ENCODE results near the gene C6orf89.

Gene C6orf89

DNA sequence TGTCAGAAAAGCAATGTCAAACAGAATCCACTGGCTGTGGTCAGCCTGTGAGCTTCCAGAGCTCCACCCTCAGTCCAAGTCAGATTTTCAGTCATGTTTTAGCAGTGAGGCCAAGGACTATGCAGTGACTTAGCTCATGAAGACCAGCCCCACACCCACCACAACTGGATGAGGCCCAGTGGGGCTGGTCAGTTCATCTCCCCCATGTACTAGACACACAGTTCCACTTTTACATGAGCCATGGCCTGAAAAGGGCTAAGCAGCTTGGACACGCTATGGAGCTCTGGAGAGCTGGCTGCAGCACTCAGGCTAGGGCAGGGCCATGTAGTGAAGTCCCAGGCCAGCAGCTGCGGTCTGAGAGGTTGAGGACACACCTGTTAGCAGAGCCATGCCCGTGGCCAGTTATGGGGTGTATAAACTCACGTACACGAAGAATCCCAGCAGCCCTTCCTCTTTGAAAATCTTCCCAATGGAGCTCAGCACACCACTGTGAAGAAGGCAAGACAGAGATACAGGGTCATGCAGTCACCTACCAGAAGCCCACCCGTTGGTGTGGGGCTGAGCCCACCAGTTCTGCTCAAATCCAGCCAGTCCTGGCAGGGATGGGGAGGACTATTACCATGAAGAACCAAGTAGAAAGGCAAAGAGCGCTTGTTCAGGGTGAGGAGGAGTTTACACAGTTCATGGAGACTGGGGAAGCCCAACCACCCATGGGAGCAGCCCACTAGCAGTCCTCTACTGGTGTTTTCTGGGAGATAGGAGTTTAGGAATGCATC, 89.7 kb downstream of the C6orf89 start:
- Histone ChIP-seq H3K36me3 (peaks cover 62% of the 10 kb centered on the region), H3K27me3 (no peaks in the 10 kb centered on the region), H3K4me1 (no peaks in the 10 kb centered on the region), H3K9me3 (no peaks in the 10 kb centered on the region), H3K4me3 (ENCODE audit: low read depth, low read length) (no peak overlapping the region)
- no peak for DNase-seq
- TF ChIP-seq CTCF (IDR thresholded peaks at IDR 0.05; ENCODE audit: low read depth, low read length): no peak

- Histone ChIP-seq H3K9me3 (no peaks in the 10 kb centered on the region), H3K36me3 (peaks cover 58% of the 10 kb centered on the region), H3K27me3 (no peaks in the 10 kb centered on the region), H3K4me3 (ENCODE audit: low read depth, low read length) (no peak overlapping the region), H3K4me1 (no peaks in the 10 kb centered on the region)
- DNase-seq: no peak
- no peak for TF ChIP-seq CTCF (IDR thresholded peaks at IDR 0.05; ENCODE audit: low read depth, low read length)
Observed at GRCh38 chr6:36976007-36976264, 90.2 kb downstream of the C6orf89 start.

DNA sequence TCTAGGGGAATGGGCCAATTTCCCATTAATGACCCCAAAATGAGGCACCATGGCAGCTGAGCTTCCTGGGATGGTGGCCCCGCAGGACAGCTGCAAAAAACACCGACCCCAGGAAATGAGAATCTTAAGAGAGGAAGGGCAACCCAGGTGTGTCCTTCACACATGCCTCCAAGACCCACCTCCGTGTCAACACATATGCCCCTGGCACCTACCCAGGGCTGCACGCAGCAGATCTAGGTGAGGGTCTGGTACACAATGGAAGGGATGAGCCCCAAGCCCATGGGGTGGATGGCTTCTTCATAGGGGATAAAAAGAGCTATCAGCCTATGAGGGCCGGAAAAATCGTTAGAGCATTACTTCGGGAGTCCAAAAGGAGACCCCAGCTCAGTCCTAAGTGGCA, 90.8 kb downstream of the C6orf89 start:
- Histone ChIP-seq H3K9me3 (no peaks in the 10 kb centered on the region), H3K4me3 (ENCODE audit: low read depth, low read length) (no peak overlapping the region), H3K4me1 (no peaks in the 10 kb centered on the region), H3K27me3 (no peaks in the 10 kb centered on the region), H3K36me3 (peaks cover 58% of the 10 kb centered on the region)
- TF ChIP-seq CTCF (IDR thresholded peaks at IDR 0.05; ENCODE audit: low read depth, low read length): no peak
- DNase-seq: no peak

DNA sequence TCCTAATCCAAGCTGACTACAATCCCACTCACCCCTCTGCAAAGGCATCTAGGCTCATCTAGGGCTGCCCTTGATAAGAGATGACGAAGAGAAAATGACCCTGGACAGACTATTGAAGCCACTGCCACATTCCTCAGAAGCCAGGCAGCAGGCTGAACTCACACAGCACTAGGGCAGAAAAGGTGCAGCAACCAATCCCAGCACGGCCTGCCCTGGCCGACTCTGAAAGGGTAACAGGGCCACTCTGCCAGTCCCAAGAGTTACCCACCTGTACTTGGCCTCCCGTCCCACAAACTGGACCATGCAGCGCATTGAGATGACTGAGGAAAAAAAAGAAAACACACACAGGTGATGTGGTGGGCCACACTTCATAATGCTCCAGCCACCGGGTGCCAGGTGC, 91.2 kb downstream of the C6orf89 start:
- no peak for TF ChIP-seq CTCF (IDR thresholded peaks at IDR 0.05; ENCODE audit: low read depth, low read length)
- Histone ChIP-seq H3K9me3 (no peaks in the 10 kb centered on the region), H3K4me3 (ENCODE audit: low read depth, low read length) (no peak overlapping the region), H3K27me3 (no peaks in the 10 kb centered on the region), H3K36me3 (peaks cover 58% of the 10 kb centered on the region), H3K4me1 (no peaks in the 10 kb centered on the region)
- no peak for DNase-seq

- TF ChIP-seq CTCF (IDR thresholded peaks at IDR 0.05; ENCODE audit: low read depth, low read length): peak; percentile 73
- Histone ChIP-seq H3K36me3 (peaks cover 58% of the 10 kb centered on the region), H3K9me3 (no peaks in the 10 kb centered on the region), H3K4me1 (no peaks in the 10 kb centered on the region), H3K27me3 (no peaks in the 10 kb centered on the region), H3K4me3 (ENCODE audit: low read depth, low read length) (no peak overlapping the region)
- DNase-seq: peak; percentile 58
Observed at GRCh38 chr6:36977470-36977941, 91.8 kb downstream of the C6orf89 start.

All from BE2C (cell line).